ENCODE data around the gene CASP9.

CASP9 gene

GRCh38 chr1:15445390-15446122 is 78.5 kb downstream of the CASP9 start:
- DNase-seq (ENCODE audit: low read depth) = no peak

- DNase-seq (ENCODE audit: low read depth) = no peak
Measured at GRCh38 chr1:15444468-15445389, 79.3 kb downstream of the CASP9 start.

GRCh38 chr1:15443281-15443680 is 80.7 kb downstream of the CASP9 start:
- no peak for DNase-seq (ENCODE audit: low read depth)

GRCh38 chr1:15442759-15443158 is 81.3 kb downstream of the CASP9 start:
- no peak for DNase-seq (ENCODE audit: low read depth)

GRCh38 chr1:15442119-15442518 is 81.9 kb downstream of the CASP9 start:
- DNase-seq (ENCODE audit: low read depth) = no peak
